HepG2 (cell line): Measurements from ENCODE around the gene CRIM1. TPM values are rescaled to one million over a fixed set of nuclear protein-coding genes. Genes with fewer than 3 reads are reported as not detected.
A peak's percentile ranks its signal among the peaks of the same experiment; 100 is the strongest.

Source experiments
- BRCA1 ChIP-seq: sonication (generic); formaldehyde crosslinking; IDR thresholded peaks from 2 replicates; pipeline ENCODE4 v1.4.0; 2020; ENCODE audit warnings: missing genetic modification reagents
- CC2D1A ChIP-seq: sonication (generic); formaldehyde crosslinking; IDR thresholded peaks from 2 replicates; pipeline ENCODE4 v1.8.1; 2023; ENCODE audit warnings: mild to moderate bottlenecking, missing genetic modification reagents
- DNMT3B ChIP-seq: conservative IDR thresholded peaks from 2 replicates; pipeline ENCODE4 v1.6.1; 2016; ENCODE audit warnings: missing biosample characterization, control low read depth
- PHB2 ChIP-seq: fragments of 450-650 bp; IDR thresholded peaks from 2 replicates; pipeline ENCODE4 v1.6.1; 2018; ENCODE audit not compliant: partially characterized antibody
- PHF8 ChIP-seq: sonication (generic); formaldehyde crosslinking; IDR thresholded peaks from 2 replicates; pipeline ENCODE4 v1.5.0; 2020; ENCODE audit warnings: missing genetic modification reagents
- TBP ChIP-seq: sonication (generic); formaldehyde crosslinking; IDR thresholded peaks from 2 replicates; pipeline ENCODE4 v1.5.0; 2020; ENCODE audit warnings: missing genetic modification reagents
- U2AF2 ChIP-seq: fragments of 200-400 bp; formaldehyde crosslinking; IDR thresholded peaks from 2 replicates; pipeline ENCODE4 v1.6.1; 2017; ENCODE audit warnings: low read depth, mild to moderate bottlenecking, low read length
- ZFP41 ChIP-seq: sonication (generic); formaldehyde crosslinking; IDR thresholded peaks from 2 replicates; pipeline ENCODE4 v1.4.0; 2020; ENCODE audit warnings: mild to moderate bottlenecking, missing genetic modification reagents, borderline replicate concordance
- polyA plus RNA-seq, 8 experiments: library from polyadenylated mRNA; depleted of rRNA in 3 of 8; stranded (reverse) in 7 of 8; unstranded in 1 of 8; fragments of >200 nt; fragmentation: Illumina TruSeq in 4 of 8; extraction: Trizol in 4 of 8; gene quantifications; 2 replicates each; pipeline versions ENCODE4 v1.2.1 to v1.2.3, GENCODE V29; 2011 to 2016; ENCODE audit warnings: low read depth in 4 of 8, missing spikeins in 1 of 8, mixed read lengths in 1 of 8; ENCODE audit not compliant: insufficient read depth in 1 of 8
- total RNA-seq, 5 experiments: library from RNA; depleted of rRNA; stranded (reverse); fragments of >200 nt; fragmentation: Illumina TruSeq; extraction: Trizol; gene quantifications; 2 replicates each; pipeline ENCODE4 v1.2.3, GENCODE V29; 2016; ENCODE audit warnings: low read depth in 1 of 5
- TF ChIP-seq, protein P1 (sequence below): sonication (generic); formaldehyde crosslinking; IDR thresholded peaks from 2 replicates; pipeline ENCODE4 v1.4.0; 2020; ENCODE audit warnings: mild to moderate bottlenecking, missing genetic modification reagents
- TF ChIP-seq, protein P2 (sequence below): sonication (generic); formaldehyde crosslinking; IDR thresholded peaks from 2 replicates; pipeline ENCODE4 v1.4.0; 2020; ENCODE audit warnings: mild to moderate bottlenecking, missing genetic modification reagents
- TF ChIP-seq, protein P3 (sequence below): sonication (generic); formaldehyde crosslinking; IDR thresholded peaks from 2 replicates; pipeline ENCODE4 v1.4.0; 2020; ENCODE audit warnings: missing genetic modification reagents
- TF ChIP-seq, protein P4 (sequence below), 2 experiments: sonication (generic) in 1 of 2; formaldehyde crosslinking in 1 of 2; IDR thresholded peaks; 2 replicates each; pipeline versions ENCODE4 v1.6.1 to v1.9.0; 2014 to 2022; ENCODE audit warnings: antibody characterized with exemption in 1 of 2, borderline replicate concordance in 1 of 2, inconsistent platforms in 1 of 2, low read depth in 1 of 2, missing genetic modification reagents in 1 of 2

The CRIM1 gene
- total and polyA plus RNA-seq, 2 of the 13 experiments (the other 11 are each of a cell fraction or from before 2014, with no cell fraction given) = 39.1 to 69.9 TPM

DNA sequence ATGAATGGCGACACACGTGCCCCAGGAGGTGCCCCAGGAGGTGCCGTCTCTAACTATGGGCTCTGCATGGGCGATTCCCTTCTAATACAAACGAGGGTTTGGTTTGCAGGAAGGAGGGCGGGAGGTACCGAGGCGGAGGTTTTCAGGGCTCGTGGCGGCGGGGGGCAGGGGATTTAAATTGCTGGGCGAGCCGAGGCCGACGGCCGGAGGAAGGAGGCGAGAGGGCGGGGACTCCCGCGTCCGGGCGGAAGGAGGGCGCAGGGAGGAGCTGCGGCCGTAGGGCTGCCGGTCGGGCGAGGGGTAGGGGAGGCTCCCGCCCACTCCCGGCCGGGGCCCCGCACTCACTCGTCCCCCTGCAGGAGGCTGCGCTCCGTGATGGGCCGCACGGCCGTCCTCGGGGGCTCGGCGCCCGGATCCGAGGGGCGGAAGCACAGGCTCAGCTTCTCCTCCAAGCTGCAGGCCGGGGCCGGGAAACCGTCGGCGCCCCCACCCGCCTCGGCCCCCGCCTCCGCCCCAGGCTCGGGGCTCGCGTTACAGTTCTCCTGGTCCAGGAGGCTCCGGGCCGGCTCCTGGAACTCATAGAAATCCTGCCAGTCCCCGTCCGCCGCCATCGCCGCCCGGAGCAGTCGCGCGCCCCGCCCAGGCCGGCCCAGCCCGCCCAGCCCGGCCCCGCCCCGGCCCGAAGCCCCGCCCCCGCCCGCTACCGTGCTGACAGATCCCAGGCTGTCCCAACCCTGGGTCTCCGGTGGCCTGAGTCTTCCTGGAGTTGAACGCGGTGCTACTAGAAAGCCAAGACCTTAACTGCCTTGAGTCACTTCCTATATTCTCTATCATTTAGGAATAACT, 242.2 kb downstream of the CRIM1 start, which contains the start of gene FEZ2 (continued):
- TF ChIP-seq, protein P1, sequence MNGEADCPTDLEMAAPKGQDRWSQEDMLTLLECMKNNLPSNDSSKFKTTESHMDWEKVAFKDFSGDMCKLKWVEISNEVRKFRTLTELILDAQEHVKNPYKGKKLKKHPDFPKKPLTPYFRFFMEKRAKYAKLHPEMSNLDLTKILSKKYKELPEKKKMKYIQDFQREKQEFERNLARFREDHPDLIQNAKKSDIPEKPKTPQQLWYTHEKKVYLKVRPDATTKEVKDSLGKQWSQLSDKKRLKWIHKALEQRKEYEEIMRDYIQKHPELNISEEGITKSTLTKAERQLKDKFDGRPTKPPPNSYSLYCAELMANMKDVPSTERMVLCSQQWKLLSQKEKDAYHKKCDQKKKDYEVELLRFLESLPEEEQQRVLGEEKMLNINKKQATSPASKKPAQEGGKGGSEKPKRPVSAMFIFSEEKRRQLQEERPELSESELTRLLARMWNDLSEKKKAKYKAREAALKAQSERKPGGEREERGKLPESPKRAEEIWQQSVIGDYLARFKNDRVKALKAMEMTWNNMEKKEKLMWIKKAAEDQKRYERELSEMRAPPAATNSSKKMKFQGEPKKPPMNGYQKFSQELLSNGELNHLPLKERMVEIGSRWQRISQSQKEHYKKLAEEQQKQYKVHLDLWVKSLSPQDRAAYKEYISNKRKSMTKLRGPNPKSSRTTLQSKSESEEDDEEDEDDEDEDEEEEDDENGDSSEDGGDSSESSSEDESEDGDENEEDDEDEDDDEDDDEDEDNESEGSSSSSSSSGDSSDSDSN (CRISPR knock-in tag) = peak; percentile 99
- TF ChIP-seq CC2D1A (CRISPR knock-in tag) (no peak), U2AF2 (no peak), PHB2 (no peak), PHF8 (CRISPR knock-in tag) (peak; percentile 84), TBP (CRISPR knock-in tag) (no peak), BRCA1 (no peak), DNMT3B (no peak), ZFP41 (CRISPR knock-in tag) (no peak)
- TF ChIP-seq, protein P2, sequence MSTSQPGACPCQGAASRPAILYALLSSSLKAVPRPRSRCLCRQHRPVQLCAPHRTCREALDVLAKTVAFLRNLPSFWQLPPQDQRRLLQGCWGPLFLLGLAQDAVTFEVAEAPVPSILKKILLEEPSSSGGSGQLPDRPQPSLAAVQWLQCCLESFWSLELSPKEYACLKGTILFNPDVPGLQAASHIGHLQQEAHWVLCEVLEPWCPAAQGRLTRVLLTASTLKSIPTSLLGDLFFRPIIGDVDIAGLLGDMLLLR (CRISPR knock-in tag) = peak; percentile 94
- TF ChIP-seq, protein P3, sequence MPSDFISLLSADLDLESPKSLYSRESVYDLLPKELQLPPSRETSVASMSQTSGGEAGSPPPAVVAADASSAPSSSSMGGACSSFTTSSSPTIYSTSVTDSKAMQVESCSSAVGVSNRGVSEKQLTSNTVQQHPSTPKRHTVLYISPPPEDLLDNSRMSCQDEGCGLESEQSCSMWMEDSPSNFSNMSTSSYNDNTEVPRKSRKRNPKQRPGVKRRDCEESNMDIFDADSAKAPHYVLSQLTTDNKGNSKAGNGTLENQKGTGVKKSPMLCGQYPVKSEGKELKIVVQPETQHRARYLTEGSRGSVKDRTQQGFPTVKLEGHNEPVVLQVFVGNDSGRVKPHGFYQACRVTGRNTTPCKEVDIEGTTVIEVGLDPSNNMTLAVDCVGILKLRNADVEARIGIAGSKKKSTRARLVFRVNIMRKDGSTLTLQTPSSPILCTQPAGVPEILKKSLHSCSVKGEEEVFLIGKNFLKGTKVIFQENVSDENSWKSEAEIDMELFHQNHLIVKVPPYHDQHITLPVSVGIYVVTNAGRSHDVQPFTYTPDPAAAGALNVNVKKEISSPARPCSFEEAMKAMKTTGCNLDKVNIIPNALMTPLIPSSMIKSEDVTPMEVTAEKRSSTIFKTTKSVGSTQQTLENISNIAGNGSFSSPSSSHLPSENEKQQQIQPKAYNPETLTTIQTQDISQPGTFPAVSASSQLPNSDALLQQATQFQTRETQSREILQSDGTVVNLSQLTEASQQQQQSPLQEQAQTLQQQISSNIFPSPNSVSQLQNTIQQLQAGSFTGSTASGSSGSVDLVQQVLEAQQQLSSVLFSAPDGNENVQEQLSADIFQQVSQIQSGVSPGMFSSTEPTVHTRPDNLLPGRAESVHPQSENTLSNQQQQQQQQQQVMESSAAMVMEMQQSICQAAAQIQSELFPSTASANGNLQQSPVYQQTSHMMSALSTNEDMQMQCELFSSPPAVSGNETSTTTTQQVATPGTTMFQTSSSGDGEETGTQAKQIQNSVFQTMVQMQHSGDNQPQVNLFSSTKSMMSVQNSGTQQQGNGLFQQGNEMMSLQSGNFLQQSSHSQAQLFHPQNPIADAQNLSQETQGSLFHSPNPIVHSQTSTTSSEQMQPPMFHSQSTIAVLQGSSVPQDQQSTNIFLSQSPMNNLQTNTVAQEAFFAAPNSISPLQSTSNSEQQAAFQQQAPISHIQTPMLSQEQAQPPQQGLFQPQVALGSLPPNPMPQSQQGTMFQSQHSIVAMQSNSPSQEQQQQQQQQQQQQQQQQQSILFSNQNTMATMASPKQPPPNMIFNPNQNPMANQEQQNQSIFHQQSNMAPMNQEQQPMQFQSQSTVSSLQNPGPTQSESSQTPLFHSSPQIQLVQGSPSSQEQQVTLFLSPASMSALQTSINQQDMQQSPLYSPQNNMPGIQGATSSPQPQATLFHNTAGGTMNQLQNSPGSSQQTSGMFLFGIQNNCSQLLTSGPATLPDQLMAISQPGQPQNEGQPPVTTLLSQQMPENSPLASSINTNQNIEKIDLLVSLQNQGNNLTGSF (CRISPR knock-in tag) = no peak
- TF ChIP-seq, protein P4, sequence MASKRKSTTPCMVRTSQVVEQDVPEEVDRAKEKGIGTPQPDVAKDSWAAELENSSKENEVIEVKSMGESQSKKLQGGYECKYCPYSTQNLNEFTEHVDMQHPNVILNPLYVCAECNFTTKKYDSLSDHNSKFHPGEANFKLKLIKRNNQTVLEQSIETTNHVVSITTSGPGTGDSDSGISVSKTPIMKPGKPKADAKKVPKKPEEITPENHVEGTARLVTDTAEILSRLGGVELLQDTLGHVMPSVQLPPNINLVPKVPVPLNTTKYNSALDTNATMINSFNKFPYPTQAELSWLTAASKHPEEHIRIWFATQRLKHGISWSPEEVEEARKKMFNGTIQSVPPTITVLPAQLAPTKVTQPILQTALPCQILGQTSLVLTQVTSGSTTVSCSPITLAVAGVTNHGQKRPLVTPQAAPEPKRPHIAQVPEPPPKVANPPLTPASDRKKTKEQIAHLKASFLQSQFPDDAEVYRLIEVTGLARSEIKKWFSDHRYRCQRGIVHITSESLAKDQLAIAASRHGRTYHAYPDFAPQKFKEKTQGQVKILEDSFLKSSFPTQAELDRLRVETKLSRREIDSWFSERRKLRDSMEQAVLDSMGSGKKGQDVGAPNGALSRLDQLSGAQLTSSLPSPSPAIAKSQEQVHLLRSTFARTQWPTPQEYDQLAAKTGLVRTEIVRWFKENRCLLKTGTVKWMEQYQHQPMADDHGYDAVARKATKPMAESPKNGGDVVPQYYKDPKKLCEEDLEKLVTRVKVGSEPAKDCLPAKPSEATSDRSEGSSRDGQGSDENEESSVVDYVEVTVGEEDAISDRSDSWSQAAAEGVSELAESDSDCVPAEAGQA (IDR thresholded peaks at IDR 0.05; ENCODE audit: low read depth) = no peak
- TF ChIP-seq, protein P4 (CRISPR knock-in tag; IDR thresholded peaks at IDR 0.05; ENCODE audit: borderline replicate concordance) = no peak
